GM12874 (cell line): Measurements from ENCODE around the gene GJD3.

Experiments used
- CTCF ChIP-seq: IDR thresholded peaks from 2 replicates; pipeline ENCODE4 v1.5.1; 2011; ENCODE audit warnings: low read depth, mild to moderate bottlenecking, control low read depth, low read length, moderate library complexity; ENCODE audit not compliant: insufficient read depth

GJD3 gene

GRCh38 chr17:40340880-40341807 is 23.4 kb downstream of the GJD3 start:
- peak; percentile 24; the same call in 1 of the 2 replicates for TF ChIP-seq CTCF

GRCh38 chr17:40340327-40340726 is 24.2 kb downstream of the GJD3 start:
- no peak for TF ChIP-seq CTCF

- TF ChIP-seq CTCF: no peak
Observed at GRCh38 chr17:40338941-40339649, 25.4 kb downstream of the GJD3 start.

- TF ChIP-seq CTCF: no peak
Observed at GRCh38 chr17:40338058-40338457, 26.5 kb downstream of the GJD3 start.

GRCh38 chr17:40337351-40337750 is 27.2 kb downstream of the GJD3 start:
- TF ChIP-seq CTCF: no peak

GRCh38 chr17:40335620-40336019 is 28.9 kb downstream of the GJD3 start:
- TF ChIP-seq CTCF: no peak

GRCh38 chr17:40333781-40334448 is 30.6 kb downstream of the GJD3 start:
- TF ChIP-seq CTCF: no peak
